Left lung (tissue), 10 donors: ENCODE measurements around the gene TLE6. TPM values are rescaled to one million over a fixed set of nuclear protein-coding genes. Genes with fewer than 3 reads are reported as not detected.

Source experiments
- ATAC-seq: fragments of 200-7000 bp; cut with Tn5 transposase; one replicate; pipeline ENCODE4 v1.9.1; 2020; ENCODE audit warnings: moderate library complexity
- DNase-seq, 4 donors: peaks; one replicate each; pipeline ENCODE4 v3.0.0-alpha.2; 2013 to 2020
- H3K27ac ChIP-seq, 2 donors: fragments of 200-600 bp; sonication (generic) in 1 of 2; one replicate each; pipeline versions ENCODE4 v1.5.0 to v1.8.0; 2020 to 2021
- H3K27me3 ChIP-seq, 2 donors: fragments of 200-600 bp; sonication (generic) in 1 of 2; one replicate each; pipeline versions ENCODE4 v1.5.0 to v1.8.0; 2020 to 2021
- H3K36me3 ChIP-seq, 2 donors: fragments of 200-600 bp; sonication (generic) in 1 of 2; one replicate each; pipeline versions ENCODE4 v1.5.0 to v1.8.0; 2020 to 2021
- H3K4me1 ChIP-seq, 2 donors: fragments of 200-600 bp; one replicate each; pipeline ENCODE4 v1.8.0; 2021
- H3K4me3 ChIP-seq, 2 donors: fragments of 200-600 bp; sonication (generic) in 1 of 2; one replicate each; pipeline versions ENCODE4 v1.5.0 to v1.8.0; 2020 to 2021; ENCODE audit warnings: mild to moderate bottlenecking in 1 of 2
- H3K9me3 ChIP-seq, 2 donors: fragments of 200-600 bp; sonication (generic) in 1 of 2; one replicate each; pipeline versions ENCODE4 v1.5.0 to v1.8.0; 2020 to 2021
- CTCF ChIP-seq, 2 donors: fragments of 200-600 bp; sonication (generic) in 1 of 2; IDR thresholded peaks; one replicate each; pipeline versions ENCODE4 v1.5.0 to v1.8.0; 2021; ENCODE audit warnings: antibody characterized with exemption in 2 of 2
- intact Hi-C, 2 donors: fragments of 100-400 bp; cut with DNase I; formaldehyde crosslinking; loops; one replicate each; pipeline versions ENCODE4 v1.11.2 to v1.14.2; 2022
- polyA plus RNA-seq, 6 donors: library from polyadenylated mRNA; unstranded; fragments of 120-200 nt; gene quantifications; one replicate each; pipeline ENCODE4 v1.2.1, GENCODE V29; 2013; ENCODE audit not compliant: insufficient read length in 6 of 6
- total RNA-seq, 2 donors: library from RNA; stranded (reverse); fragmentation: NEBNext Ultra II Directional; extraction: Animal tissue kit (Norgen Biotek cat#: 25700); gene quantifications; one replicate each; pipeline ENCODE4 v1.2.1, GENCODE V29; 2021
- donor health status: DM: no; HTN: yes; CAD: no.
- donor health status: DM: no; HTN: no; CAD: no.

The TLE6 gene
- total and polyA plus RNA-seq, 8 donors: 3.3 to 16.0 (median 10.5) TPM

- no peak overlapping the region for H3K4me3 ChIP-seq
- peaks cover 0 to 54% of the 10 kb centered on the region in 2 donors for H3K36me3 ChIP-seq
- no peak overlapping the region for H3K27ac ChIP-seq
- ATAC-seq: no peak
- no peaks in the 10 kb centered on the region for H3K27me3 ChIP-seq
- H3K4me1 ChIP-seq: no peaks in the 10 kb centered on the region
- H3K9me3 ChIP-seq: no peaks in the 10 kb centered on the region
- intact Hi-C loops: no loop called here
- no peak for DNase-seq
- TF ChIP-seq CTCF (IDR thresholded peaks at IDR 0.05): no peak
These were observed 24.0 kb downstream of the TLE6 start for GRCh38 chr19:3001235-3001800.

GRCh38 chr19:3003046-3003445 is 25.7 kb downstream of the TLE6 start:
- Histone ChIP-seq H3K4me1 (no peaks in the 10 kb centered on the region), H3K27ac (no peak overlapping the region), H3K4me3 (no peak overlapping the region), H3K36me3 (peaks cover 0 to 48% of the 10 kb centered on the region in 2 donors), H3K27me3 (no peaks in the 10 kb centered on the region), H3K9me3 (no peaks in the 10 kb centered on the region)
- ATAC-seq: no peak
- no peak for TF ChIP-seq CTCF (IDR thresholded peaks at IDR 0.05)
- no peak for DNase-seq
- intact Hi-C loops: no loop called here

- ATAC-seq (no peak), DNase-seq (no peak)
- Histone ChIP-seq H3K27ac (no peak overlapping the region), H3K9me3 (no peaks in the 10 kb centered on the region), H3K27me3 (no peaks in the 10 kb centered on the region), H3K4me1 (no peaks in the 10 kb centered on the region), H3K4me3 (no peak overlapping the region), H3K36me3 (peaks cover 0 to 51% of the 10 kb centered on the region in 2 donors)
- no peak for TF ChIP-seq CTCF (IDR thresholded peaks at IDR 0.05)
- intact Hi-C loops: no loop called here
These were observed 27.2 kb downstream of the TLE6 start for GRCh38 chr19:3004522-3004921.

GRCh38 chr19:3005345-3005744 is 28.0 kb downstream of the TLE6 start:
- intact Hi-C loops: no loop called here

More at GRCh38 chr19:3005345-3005744, 28.0 kb downstream of the TLE6 start:
- H3K36me3 ChIP-seq: peaks cover 0 to 52% of the 10 kb centered on the region in 2 donors
- DNase-seq (no peak), ATAC-seq (no peak)
- no peaks in the 10 kb centered on the region for H3K27me3 ChIP-seq
- TF ChIP-seq CTCF (IDR thresholded peaks at IDR 0.05): no peak
- no peaks in the 10 kb centered on the region for H3K4me1 ChIP-seq
- H3K27ac ChIP-seq: no peak overlapping the region
- H3K9me3 ChIP-seq: no peaks in the 10 kb centered on the region
- H3K4me3 ChIP-seq: no peak overlapping the region
